ENCODE data around the gene PREB. TPM values are rescaled to one million over a fixed set of nuclear protein-coding genes. Genes with fewer than 3 reads are reported as not detected.

The PREB gene
- total and polyA plus RNA-seq, 2 of the 13 experiments (the other 11 are each of a cell fraction or from before 2014, with no cell fraction given): 112 to 192 TPM

- TF ChIP-seq, protein P1, sequence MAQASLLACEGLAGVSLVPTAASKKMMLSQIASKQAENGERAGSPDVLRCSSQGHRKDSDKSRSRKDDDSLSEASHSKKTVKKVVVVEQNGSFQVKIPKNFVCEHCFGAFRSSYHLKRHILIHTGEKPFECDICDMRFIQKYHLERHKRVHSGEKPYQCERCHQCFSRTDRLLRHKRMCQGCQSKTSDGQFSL (CRISPR knock-in tag; IDR thresholded peaks at IDR 0.05): no peak
- no peak for TF ChIP-seq TRAFD1 (CRISPR knock-in tag; IDR thresholded peaks at IDR 0.05; ENCODE audit: borderline replicate concordance)
- TF ChIP-seq ZNF30 (CRISPR knock-in tag; IDR thresholded peaks at IDR 0.05): no peak
- TF ChIP-seq JUND (CRISPR knock-in tag; IDR thresholded peaks at IDR 0.05): no peak
- TF ChIP-seq, protein P2, sequence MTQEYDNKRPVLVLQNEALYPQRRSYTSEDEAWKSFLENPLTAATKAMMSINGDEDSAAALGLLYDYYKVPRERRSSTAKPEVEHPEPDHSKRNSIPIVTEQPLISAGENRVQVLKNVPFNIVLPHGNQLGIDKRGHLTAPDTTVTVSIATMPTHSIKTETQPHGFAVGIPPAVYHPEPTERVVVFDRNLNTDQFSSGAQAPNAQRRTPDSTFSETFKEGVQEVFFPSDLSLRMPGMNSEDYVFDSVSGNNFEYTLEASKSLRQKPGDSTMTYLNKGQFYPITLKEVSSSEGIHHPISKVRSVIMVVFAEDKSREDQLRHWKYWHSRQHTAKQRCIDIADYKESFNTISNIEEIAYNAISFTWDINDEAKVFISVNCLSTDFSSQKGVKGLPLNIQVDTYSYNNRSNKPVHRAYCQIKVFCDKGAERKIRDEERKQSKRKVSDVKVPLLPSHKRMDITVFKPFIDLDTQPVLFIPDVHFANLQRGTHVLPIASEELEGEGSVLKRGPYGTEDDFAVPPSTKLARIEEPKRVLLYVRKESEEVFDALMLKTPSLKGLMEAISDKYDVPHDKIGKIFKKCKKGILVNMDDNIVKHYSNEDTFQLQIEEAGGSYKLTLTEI (CRISPR knock-in tag; conservative IDR thresholded peaks at IDR 0.05): no peak
- TF ChIP-seq RFX5 (IDR thresholded peaks at IDR 0.05; ENCODE audit: low read depth, low read length): no peak
- no peak for TF ChIP-seq ZNF552 (CRISPR knock-in tag; IDR thresholded peaks at IDR 0.05; ENCODE audit: borderline replicate concordance)
- TF ChIP-seq ZNF772 (CRISPR knock-in tag; IDR thresholded peaks at IDR 0.05): 0 out of 2 replicates have a peak, but pooled peaks have one; percentile 35
- TF ChIP-seq TOE1 (CRISPR knock-in tag; IDR thresholded peaks at IDR 0.05): no peak
- TF ChIP-seq NFIC (IDR thresholded peaks at IDR 0.05; ENCODE audit: low read length): no peak
- TF ChIP-seq, protein P3, sequence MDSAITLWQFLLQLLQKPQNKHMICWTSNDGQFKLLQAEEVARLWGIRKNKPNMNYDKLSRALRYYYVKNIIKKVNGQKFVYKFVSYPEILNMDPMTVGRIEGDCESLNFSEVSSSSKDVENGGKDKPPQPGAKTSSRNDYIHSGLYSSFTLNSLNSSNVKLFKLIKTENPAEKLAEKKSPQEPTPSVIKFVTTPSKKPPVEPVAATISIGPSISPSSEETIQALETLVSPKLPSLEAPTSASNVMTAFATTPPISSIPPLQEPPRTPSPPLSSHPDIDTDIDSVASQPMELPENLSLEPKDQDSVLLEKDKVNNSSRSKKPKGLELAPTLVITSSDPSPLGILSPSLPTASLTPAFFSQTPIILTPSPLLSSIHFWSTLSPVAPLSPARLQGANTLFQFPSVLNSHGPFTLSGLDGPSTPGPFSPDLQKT (CRISPR knock-in tag; IDR thresholded peaks at IDR 0.05; ENCODE audit: borderline replicate concordance): no peak
- TF ChIP-seq NFRKB (IDR thresholded peaks at IDR 0.05): no peak
- TF ChIP-seq ATF6 (CRISPR knock-in tag; conservative IDR thresholded peaks at IDR 0.05): no peak
- no peak for TF ChIP-seq ZNF841 (CRISPR knock-in tag; IDR thresholded peaks at IDR 0.05; ENCODE audit: borderline replicate concordance)
- TF ChIP-seq IRF1 (CRISPR knock-in tag; IDR thresholded peaks at IDR 0.05; ENCODE audit: low read depth): no peak
- TF ChIP-seq KLF11 (CRISPR knock-in tag; IDR thresholded peaks at IDR 0.05): no peak
- no peak for TF ChIP-seq GABPA (IDR thresholded peaks at IDR 0.05; ENCODE audit: low read depth, low read length)
- TF ChIP-seq GABPA (CRISPR knock-in tag; IDR thresholded peaks at IDR 0.05; ENCODE audit: low read depth): no peak
- no peak for TF ChIP-seq CC2D1A (CRISPR knock-in tag; IDR thresholded peaks at IDR 0.05)
- no peak for TF ChIP-seq ARNT (IDR thresholded peaks at IDR 0.05)
- TF ChIP-seq TCF7 (IDR thresholded peaks at IDR 0.05; ENCODE audit: low read depth): no peak
- TF ChIP-seq PAWR (CRISPR knock-in tag; IDR thresholded peaks at IDR 0.05; ENCODE audit: borderline replicate concordance): 0 out of 2 replicates have a peak, but pooled peaks have one; percentile 68
- 0 out of 2 replicates have a peak, but pooled peaks have one; percentile 52 for TF ChIP-seq HNRNPL (IDR thresholded peaks at IDR 0.05; ENCODE audit: low read depth, low read length)
Measured at GRCh38 chr2:27123302-27124150, 10.9 kb downstream of the PREB start, which contains the start of gene ABHD1 (continued).

Data from HepG2 (cell line).